ENCODE measurements around the gene CALHM2. TPM values are rescaled to one million over a fixed set of nuclear protein-coding genes. Genes with fewer than 3 reads are reported as not detected.

CALHM2 gene
- total RNA-seq, 1 donor from 2014 or later: 3.6 TPM

DNA sequence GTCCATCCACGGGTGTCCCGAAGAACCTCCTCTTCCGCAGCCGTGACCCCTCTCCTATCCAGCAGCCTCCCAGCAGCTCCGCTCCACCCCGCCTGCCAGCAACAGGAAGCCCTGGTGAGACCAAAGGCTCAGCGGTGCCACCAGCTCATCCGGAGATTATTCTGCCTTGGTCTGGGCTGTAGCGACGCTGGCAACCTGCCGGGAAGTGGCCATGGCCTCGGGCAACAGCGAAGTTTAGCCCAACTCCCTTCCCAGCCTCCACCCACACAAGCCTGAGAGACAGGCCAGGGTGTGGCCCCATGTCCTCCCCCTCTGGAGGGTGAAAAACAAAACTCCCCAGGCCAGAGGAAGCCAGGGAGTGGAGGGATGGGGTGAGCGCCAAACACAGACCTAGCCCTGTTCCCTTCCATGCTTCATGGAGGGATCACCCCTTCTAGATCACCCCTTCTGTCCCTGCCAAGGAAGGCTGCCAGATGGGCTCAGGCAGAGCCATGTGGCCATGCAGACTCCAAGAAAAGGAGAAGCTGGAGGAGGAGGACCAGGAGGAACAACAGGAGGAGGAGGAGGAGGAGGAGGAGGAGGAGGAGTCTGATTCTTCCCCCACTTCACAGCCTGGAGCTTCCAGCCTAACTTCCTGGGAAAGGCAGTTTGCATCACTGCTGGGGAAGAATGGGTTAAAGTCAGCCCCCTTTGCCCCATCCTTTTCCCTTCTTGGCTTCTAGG, 918 bp downstream of the CALHM2 start:
- DNase-seq (ENCODE audit: low spot score) (no peak), ATAC-seq (peak; percentile 45)

DNA sequence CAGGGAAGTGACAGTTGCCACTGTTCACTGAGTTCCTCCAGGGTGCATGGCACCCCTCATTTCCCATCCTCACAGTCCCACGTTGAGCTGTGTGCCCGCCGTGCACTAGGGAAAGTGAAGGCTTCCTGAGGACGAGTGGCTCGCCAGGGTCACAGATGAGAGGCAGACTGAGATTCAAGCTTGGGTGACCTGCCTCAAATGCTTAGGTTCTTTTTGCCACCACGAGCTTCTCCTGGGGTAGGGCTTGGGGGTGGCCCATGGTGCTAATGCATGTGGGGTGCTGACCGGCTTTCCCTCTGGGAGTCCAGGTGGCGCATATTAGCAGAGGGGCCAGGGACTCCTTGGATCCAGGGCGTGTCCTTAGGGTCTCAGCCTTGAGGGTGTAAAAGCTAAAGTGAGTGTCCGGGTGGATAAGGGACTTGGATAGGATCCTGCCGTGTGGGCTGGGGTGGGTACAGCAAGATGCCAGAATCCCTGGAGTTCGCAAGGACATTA, 1.9 kb downstream of the CALHM2 start:
- ATAC-seq (no peak), DNase-seq (ENCODE audit: low spot score) (no peak)

DNA sequence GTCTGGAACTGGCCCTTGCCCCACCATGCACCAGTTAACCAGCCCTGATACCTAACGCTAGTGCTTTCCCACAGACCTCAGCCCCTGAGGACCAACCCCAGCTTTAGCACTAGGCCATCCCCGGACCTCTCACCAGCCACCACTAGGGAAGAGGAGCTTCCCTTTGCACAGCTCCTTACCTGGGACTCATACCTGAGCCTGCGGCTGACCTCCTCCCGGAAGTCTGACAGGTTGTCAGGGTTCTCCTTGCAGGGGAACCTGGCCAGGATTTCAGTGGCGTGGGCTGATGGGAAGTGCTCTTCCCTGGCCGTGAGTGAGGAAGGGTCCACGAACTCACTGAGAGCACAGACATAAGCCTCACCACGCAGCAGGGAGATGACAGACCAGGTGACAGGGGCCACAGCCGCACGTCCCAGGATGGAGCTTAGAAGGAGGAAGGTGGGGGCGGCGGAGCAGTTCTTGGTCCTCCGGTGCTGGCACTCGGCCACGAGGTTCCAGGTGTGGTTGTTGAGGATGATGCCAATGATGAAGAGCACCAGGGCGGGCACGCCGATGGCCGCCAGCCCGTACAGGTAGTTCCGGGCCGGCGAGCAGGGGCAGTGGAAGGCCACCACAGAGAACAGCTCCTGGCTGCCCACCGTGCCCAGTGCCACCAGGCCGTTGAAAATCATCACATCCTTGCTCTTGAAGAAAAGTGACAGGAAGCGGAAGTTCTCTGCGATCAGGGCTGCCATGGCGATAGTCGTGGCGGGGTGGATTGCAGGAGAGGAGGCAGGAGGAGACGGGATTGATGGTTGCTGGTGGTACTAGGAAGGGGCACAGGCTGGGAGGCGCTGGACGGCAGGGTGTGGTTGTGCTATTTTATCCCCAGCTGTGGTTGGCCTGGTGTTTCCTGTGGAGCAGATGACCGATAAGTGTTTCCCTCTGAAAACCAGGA, 2.7 kb downstream of the CALHM2 start:
- DNase-seq (ENCODE audit: low spot score) (no peak), ATAC-seq (no peak)

GRCh38 chr10:103448746-103449145, 3.4 kb downstream of the CALHM2 start:
- no peak for ATAC-seq
- no peak for DNase-seq (ENCODE audit: low spot score)

- ATAC-seq: no peak
These were observed 5.0 kb downstream of the CALHM2 start for GRCh38 chr10:103447187-103447586.

DNA sequence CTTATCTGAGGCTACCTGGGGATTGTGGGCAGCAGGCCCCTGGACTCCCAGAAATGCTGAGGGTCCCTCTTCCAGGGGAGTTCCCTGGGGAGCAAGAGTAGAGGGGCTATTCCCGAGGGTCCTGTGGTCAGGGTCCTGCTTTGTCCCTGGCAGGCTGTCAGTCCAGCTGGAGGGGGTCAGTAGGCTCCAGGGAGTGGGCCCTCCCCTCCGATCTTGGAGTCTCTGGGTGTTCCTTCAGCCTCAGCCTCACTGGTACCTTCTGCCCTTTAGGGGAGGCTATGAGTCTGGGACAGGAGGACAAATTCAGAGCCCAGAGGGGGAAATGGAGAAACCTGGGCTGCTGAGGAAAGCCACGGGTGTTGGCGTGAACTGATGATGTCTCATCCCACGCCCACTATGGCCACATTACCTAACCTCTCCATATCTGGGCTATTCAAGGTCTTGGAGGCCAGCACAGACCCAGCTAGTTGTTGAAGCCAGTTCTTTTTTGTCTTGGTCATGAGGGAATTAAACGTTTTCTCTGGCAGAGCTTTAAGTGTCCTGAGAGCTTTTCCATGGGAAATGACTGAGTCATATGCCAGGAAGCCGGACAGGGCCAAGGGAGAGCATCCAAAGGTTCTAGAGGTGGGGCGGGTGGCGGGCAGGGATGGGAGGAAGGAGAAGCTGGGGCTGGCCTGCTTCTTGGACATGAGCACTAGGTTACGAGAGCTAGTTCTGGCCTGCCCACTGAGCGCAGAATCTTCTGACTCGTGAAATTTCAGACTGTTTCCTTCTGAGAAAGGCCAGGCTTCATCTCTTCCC, 6.2 kb downstream of the CALHM2 start:
- DNase-seq (ENCODE audit: low spot score) (no peak), ATAC-seq (peak; percentile 21)

More at GRCh38 chr10:103447187-103447586, 5.0 kb downstream of the CALHM2 start:
- no peak for DNase-seq (ENCODE audit: low spot score)

DNA sequence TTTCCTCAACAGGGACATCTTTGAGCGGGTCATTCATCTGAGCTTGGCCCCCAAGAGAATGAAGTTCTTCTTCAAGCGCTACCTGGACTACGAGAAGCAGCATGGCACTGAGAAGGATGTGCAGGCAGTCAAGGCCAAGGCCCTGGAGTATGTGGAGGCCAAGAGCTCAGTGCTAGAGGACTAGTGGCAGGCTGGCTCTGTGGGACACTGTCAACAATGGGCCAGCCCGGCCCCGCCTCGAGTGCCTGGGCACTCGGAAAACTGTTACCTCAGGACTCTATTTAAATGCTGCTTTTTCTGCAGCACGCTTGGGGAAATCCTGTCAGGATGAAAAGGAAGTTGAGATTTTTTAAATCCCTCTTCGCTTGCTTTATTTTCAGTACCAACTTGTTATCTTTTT, 6.8 kb downstream of the CALHM2 start:
- ATAC-seq (no peak), DNase-seq (ENCODE audit: low spot score) (no peak)

DNA sequence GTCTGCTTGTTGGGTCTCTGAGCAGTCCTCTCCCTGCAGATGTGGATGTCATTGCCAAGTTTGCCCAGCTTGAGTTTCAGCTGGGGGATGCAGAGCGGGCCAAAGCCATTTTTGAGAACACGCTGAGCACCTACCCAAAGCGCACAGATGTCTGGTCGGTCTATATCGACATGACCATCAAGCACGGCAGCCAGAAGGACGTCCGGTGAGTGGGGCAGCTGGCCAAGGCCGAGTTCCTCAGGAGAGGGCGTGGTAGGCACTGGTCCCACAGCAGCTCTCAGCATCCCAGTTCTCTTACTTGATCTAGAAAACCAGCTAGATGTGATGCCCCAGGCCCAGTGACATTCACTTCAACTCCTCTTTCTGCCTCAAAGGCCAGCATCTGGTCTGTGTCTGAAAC, 7.7 kb downstream of the CALHM2 start:
- DNase-seq (ENCODE audit: low spot score) (no peak), ATAC-seq (no peak)

- DNase-seq (ENCODE audit: low spot score) (no peak), ATAC-seq (no peak)
These were observed 8.5 kb downstream of the CALHM2 start for GRCh38 chr10:103443475-103444185.

GRCh38 chr10:103442031-103442461, 10.1 kb downstream of the CALHM2 start:
- no peak for ATAC-seq
- DNase-seq (ENCODE audit: low spot score): no peak

DNA sequence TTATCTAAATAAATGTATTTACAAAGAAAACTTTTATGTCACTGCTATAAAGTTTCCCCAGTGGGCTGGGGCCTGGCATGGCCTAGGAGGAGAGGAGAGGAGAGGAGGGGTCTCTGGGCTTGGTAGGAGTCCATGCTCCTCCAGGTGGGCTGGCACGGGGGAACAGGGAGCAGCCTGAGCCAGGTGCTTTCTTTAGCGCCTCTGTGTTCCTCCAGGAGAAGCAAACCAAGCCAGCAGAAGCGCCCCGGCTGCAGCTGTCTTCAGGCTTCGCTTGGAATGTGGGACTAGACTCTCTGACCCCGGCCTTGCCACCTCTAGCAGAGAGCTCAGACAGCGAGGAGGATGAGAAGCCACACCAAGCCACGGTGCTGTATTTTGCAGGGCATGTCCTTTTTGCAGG, 10.6 kb downstream of the CALHM2 start:
- ATAC-seq (no peak), DNase-seq (ENCODE audit: low spot score) (no peak)

- ATAC-seq (no peak), DNase-seq (ENCODE audit: low spot score) (no peak)
These were observed 11.0 kb downstream of the CALHM2 start for GRCh38 chr10:103441206-103441605.

DNA sequence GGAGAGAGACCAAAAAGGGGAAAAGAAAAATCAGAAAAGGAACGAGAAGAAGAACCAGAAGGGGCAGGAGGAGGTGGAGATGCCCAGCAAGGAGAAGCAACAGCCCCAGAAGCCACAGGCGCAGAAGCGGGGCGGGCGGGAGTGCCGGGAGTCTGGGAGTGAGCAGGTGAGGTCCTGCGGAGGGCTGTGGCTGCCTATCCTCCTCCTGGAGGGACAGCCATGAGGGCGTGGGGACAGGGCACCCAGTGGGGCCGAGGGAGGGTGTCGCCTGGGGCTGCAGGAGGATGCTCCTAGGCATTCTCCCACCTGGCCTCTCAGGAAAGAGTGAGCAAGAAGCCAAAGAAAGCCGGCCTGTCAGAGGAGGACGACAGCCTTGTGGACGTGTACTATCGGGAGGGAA, 11.8 kb downstream of the CALHM2 start:
- ATAC-seq: no peak
- no peak for DNase-seq (ENCODE audit: low spot score)

GRCh38 chr10:103439776-103440175, 12.4 kb downstream of the CALHM2 start:
- ATAC-seq (no peak), DNase-seq (ENCODE audit: low spot score) (no peak)

DNA sequence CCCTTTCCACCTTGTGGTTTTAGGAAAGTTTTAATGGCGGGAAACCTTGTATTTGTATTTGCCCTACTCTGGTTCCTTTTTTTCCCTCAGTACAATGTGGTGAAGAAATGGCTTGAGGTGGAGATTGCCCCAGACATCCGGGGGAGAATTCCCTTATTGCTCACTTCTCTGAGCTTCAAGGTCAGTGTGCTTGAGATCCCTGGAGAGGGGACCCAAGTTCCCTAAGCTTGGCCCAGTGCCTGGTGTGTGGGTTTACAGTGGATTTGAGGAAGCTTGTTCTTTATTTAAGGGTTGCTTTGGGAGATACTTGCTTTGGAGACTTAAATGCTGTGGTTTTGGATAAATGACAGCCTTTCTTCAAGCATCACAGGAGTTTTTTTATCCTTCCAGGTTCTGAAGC, 18.3 kb downstream of the CALHM2 start:
- DNase-seq (ENCODE audit: low spot score) (no peak), ATAC-seq (peak; percentile 17)

DNA sequence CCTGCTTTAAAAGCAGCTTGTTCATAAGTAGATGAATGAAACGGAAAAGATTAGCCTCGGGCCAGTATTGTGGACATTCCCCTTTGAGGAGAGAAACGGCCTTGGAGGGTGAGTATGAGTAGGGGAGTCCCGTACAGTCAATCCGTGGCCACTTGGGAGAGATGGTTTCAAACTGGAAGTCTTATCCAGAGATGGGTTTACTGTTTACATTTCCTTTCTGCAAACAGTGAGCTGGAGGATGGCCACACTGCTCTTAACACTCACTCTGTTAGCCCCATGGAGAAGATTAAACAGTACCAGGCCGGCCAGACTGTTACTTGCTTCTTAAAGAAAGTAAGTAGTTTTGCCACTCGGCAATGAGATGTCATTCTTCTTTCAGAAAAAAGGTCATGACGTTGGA, 20.3 kb downstream of the CALHM2 start:
- DNase-seq (ENCODE audit: low spot score) (no peak), ATAC-seq (peak; percentile 32)

DNA sequence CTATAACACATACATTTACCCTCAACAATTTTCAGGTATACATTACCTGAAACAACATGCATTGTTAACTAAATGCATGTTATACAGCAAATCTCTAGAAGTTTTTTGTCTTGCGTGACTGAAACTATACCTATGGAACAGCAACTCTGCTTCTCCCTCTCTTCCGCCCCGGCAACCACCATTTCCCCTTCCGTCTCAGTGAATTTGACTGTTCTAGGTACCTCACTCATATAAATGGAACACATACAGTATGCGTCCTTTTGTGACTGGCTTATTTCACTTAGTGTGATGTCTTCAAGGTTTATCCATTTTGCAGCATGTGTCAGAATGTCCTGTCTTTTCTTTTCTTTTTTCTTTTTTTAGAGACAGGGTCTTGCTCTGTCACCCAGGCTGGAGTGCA, 22.5 kb downstream of the CALHM2 start:
- no peak for DNase-seq (ENCODE audit: low spot score)

DNA sequence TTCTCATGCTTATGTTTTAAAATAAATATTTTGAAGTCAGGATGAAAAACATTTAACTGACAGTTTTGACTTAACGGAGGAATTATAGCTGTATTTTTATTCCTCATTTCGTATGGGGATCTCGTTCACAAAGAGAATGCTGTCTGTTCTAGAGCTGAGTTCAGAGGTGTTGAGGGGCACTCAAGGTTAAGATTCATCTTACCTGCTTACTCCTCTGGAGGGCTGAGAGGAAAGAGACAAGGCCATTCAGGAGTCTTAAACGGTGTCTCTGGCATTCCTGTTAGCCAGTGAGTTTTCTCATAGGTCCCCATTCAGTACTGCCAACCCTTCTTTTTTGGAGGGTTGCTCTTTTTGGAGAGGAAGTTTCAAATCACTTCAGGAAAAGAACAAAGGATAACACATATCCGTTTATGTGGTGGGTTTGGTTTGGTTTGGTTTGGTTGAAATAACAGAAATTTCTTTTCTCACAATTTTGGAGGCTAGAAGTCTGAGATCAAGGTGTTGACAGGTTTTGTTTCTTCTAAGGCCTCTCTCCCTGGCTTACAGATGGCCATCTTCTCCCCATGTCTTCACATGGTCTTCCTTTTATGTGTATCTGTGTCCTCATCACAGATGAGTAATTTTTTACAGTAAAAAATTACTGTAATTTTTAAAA, 23.1 kb downstream of the CALHM2 start:
- ATAC-seq: no peak
- DNase-seq (ENCODE audit: low spot score): no peak

More for the DNA sequence above, 22.5 kb downstream of the CALHM2 start:
- no peak for ATAC-seq

GRCh38 chr10:103427866-103428265, 24.3 kb downstream of the CALHM2 start:
- ATAC-seq (no peak), DNase-seq (ENCODE audit: low spot score) (no peak)

DNA sequence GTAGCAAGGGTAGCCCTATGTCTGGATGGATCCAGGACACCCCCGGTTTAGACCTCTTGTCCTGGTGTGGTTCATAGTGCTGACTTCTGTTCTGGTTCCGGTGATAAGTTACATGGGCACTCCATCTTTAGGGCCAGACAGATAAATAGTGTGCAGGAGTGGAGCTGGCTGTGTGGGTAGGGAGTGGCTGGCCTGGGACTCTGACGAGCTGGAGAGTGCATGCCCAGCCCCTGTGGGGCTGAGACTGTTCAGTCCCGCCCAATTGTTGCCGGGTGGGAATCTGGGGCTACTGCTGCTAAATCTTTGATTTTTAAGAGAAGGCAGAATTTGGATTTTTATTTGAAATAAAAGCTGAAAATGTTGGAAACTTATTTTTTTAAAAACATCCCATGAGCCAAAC, 28.4 kb downstream of the CALHM2 start:
- no peak for DNase-seq (ENCODE audit: low spot score)
- no peak for ATAC-seq
